Liver (tissue), 9 donors: ENCODE results near the gene FYCO1. TPM values are rescaled to one million over a fixed set of nuclear protein-coding genes. Genes with fewer than 3 reads are reported as not detected.

Source experiments
- DNase-seq: peaks from one replicate; pipeline ENCODE4 v3.0.0-alpha.2; 2017; ENCODE audit warnings: low spot score
- H3K27ac ChIP-seq, 2 donors: one replicate each; pipeline ENCODE4 v1.7.0; 2013; ENCODE audit warnings: inconsistent platforms in 2 of 2, low read length in 2 of 2, control low read depth in 1 of 2, low read depth in 1 of 2, mild to moderate bottlenecking in 1 of 2
- H3K27me3 ChIP-seq, 4 donors: one replicate each; pipeline versions ENCODE4 v1.6.1 to v1.7.0; 2013; ENCODE audit warnings: low read length in 3 of 4, inconsistent platforms in 1 of 4, mild to moderate bottlenecking in 1 of 4, moderate library complexity in 1 of 4; ENCODE audit not compliant: control insufficient read depth in 4 of 4, insufficient read depth in 4 of 4
- H3K36me3 ChIP-seq, 4 donors: one replicate each; pipeline versions ENCODE4 v1.6.1 to v1.7.0; 2013; ENCODE audit warnings: low read length in 3 of 4, mild to moderate bottlenecking in 3 of 4, low read depth in 1 of 4, moderate library complexity in 1 of 4; ENCODE audit not compliant: control insufficient read depth in 4 of 4, insufficient read depth in 3 of 4
- H3K4me1 ChIP-seq, 4 donors: one replicate each; pipeline versions ENCODE4 v1.6.1 to v1.7.0; 2013; ENCODE audit warnings: low read length in 3 of 4, mild to moderate bottlenecking in 3 of 4, moderate library complexity in 1 of 4; ENCODE audit not compliant: control insufficient read depth in 4 of 4, insufficient read depth in 4 of 4
- H3K4me3 ChIP-seq, 3 donors: one replicate each; pipeline versions ENCODE4 v1.6.1 to v1.7.0; 2013; ENCODE audit warnings: low read length in 3 of 3, control low read depth in 1 of 3, low read depth in 1 of 3, mild to moderate bottlenecking in 1 of 3
- H3K9ac ChIP-seq, 2 donors: one replicate each; pipeline ENCODE4 v1.7.0; 2013; ENCODE audit warnings: low read length in 2 of 2, mild to moderate bottlenecking in 2 of 2, moderate library complexity in 2 of 2, control low read depth in 1 of 2, low read depth in 1 of 2
- H3K9me3 ChIP-seq, 4 donors: one replicate each; pipeline versions ENCODE4 v1.6.1 to v1.7.0; 2013; ENCODE audit warnings: low read length in 3 of 4; ENCODE audit not compliant: control insufficient read depth in 4 of 4
- ATF3 ChIP-seq: IDR thresholded peaks from 2 replicates; pipeline ENCODE4 v1.6.1; 2016; ENCODE audit warnings: antibody characterized with exemption
- CTCF ChIP-seq: fragments of 150-350 bp; IDR thresholded peaks from 2 replicates; pipeline ENCODE4 v1.5.1; 2017; ENCODE audit warnings: improper control_type of control experiment, low read depth, low read length; ENCODE audit not compliant: missing input control
- EGR1 ChIP-seq, 2 donors: IDR thresholded peaks; 2 replicates each; pipeline ENCODE4 v1.6.1; 2016 to 2018; ENCODE audit warnings: antibody characterized with exemption in 2 of 2, low read depth in 2 of 2
- FOXA1 ChIP-seq: IDR thresholded peaks from 2 replicates; pipeline ENCODE4 v1.6.1; 2016; ENCODE audit warnings: antibody characterized with exemption
- FOXA2 ChIP-seq: IDR thresholded peaks from 2 replicates; pipeline ENCODE4 v1.6.1; 2016; ENCODE audit warnings: antibody characterized with exemption
- HNF4A ChIP-seq, 2 donors: conservative IDR thresholded peaks; 2 replicates each; pipeline ENCODE4 v1.6.1; 2016; ENCODE audit warnings: antibody characterized with exemption in 2 of 2, mild to moderate bottlenecking in 2 of 2
- HNF4G ChIP-seq: IDR thresholded peaks from 2 replicates; pipeline ENCODE4 v1.6.1; 2016; ENCODE audit warnings: antibody characterized with exemption
- JUND ChIP-seq, 2 donors: IDR thresholded peaks; 2 replicates each; pipeline ENCODE4 v1.6.1; 2016; ENCODE audit warnings: antibody characterized with exemption in 2 of 2
- MAX ChIP-seq: IDR thresholded peaks from 2 replicates; pipeline ENCODE4 v1.6.1; 2016; ENCODE audit warnings: antibody characterized with exemption
- NR2F2 ChIP-seq: IDR thresholded peaks from 2 replicates; pipeline ENCODE4 v1.6.1; 2016; ENCODE audit warnings: antibody characterized with exemption
- RAD21 ChIP-seq, 2 donors: IDR thresholded peaks; 2 replicates each; pipeline ENCODE4 v1.6.1; 2016; ENCODE audit warnings: antibody characterized with exemption in 2 of 2, mild to moderate bottlenecking in 2 of 2
- RXRA ChIP-seq, 2 donors: IDR thresholded peaks; 2 replicates each; pipeline ENCODE4 v1.6.1; 2017 to 2018; ENCODE audit warnings: antibody characterized with exemption in 2 of 2, mild to moderate bottlenecking in 1 of 2
- SP1 ChIP-seq: IDR thresholded peaks from 2 replicates; pipeline ENCODE4 v1.6.1; 2018; ENCODE audit warnings: antibody characterized with exemption, mild to moderate bottlenecking
- TAF1 ChIP-seq: conservative IDR thresholded peaks from 2 replicates; pipeline ENCODE4 v1.6.1; 2016; ENCODE audit warnings: antibody characterized with exemption, mild to moderate bottlenecking
- YY1 ChIP-seq: IDR thresholded peaks from 2 replicates; pipeline ENCODE4 v1.6.1; 2016; ENCODE audit warnings: antibody characterized with exemption, mild to moderate bottlenecking
- ZBTB33 ChIP-seq: IDR thresholded peaks from 2 replicates; pipeline ENCODE4 v1.6.1; 2016; ENCODE audit warnings: antibody characterized with exemption
- WGBS: extraction: QIAGEN DNeasy Blood & Tissue Kit; methylation state at CpG from one replicate; pipeline ENCODE4 v1.1.7; 2013; 5-methylcytosine and 5-hydroxymethylcytosine counted together
- polyA plus RNA-seq, 2 donors: library from polyadenylated mRNA; stranded (reverse) in 1 of 2; unstranded in 1 of 2; fragments of 200-250 nt in 1 of 2; fragments of >200 nt in 1 of 2; fragmentation: Nextera tagmentation in 1 of 2; extraction: Ambion mirVana in 1 of 2; gene quantifications; one replicate each; pipeline versions ENCODE4 v1.2.1 to v1.2.3, GENCODE V29; 2013 to 2015
- total RNA-seq, 2 donors: library from RNA; depleted of rRNA; stranded (reverse); fragments of >200 nt; gene quantifications; one replicate each; pipeline ENCODE4 v1.2.3, GENCODE V29; 2014
- donor health status: healthy.
- donor health status: healthy.
- donor health status: healthy.
- donor health status: healthy.
- donor health status: healthy.

FYCO1 gene
- total and polyA plus RNA-seq, 4 donors: 3.0 to 17.1 (median 10.2) TPM

GRCh38 chr3:46027021-46027705, 31.5 kb upstream of the FYCO1 start, which contains the start of gene XCR1:
Gene XCR1, minus strand, starts transcription at chr3:46027483. Its CDS starts 5,536 bp downstream, at chr3:46021947.
- TF ChIP-seq EGR1 (IDR thresholded peaks at IDR 0.05; ENCODE audit: low read depth in 2 of 2): no peak
- no peak for TF ChIP-seq ATF3
- 95% methylated on average over 3 of the region's 3 CpGs for WGBS
- no peak for DNase-seq
- H3K9ac ChIP-seq: no peak within 1 kb of the TSS
- no peaks in the 10 kb centered on the region for H3K4me1 ChIP-seq
- H3K36me3 ChIP-seq: no peaks in the 10 kb centered on the region
- H3K4me3 ChIP-seq: no peak within 1 kb of the TSS
- H3K9me3 ChIP-seq: peaks cover 0 to 19% (median 3%) of the 10 kb centered on the region in 4 donors
- H3K27ac ChIP-seq: no peak within 1 kb of the TSS
- no peaks in the 10 kb centered on the region for H3K27me3 ChIP-seq

- DNase-seq: no peak
- H3K9me3 ChIP-seq: peaks cover 0 to 19% (median 3%) of the 10 kb centered on the region in 4 donors
- 89% methylated on average over 1 of the region's 1 CpG for WGBS
- no peaks in the 10 kb centered on the region for H3K27me3 ChIP-seq
- no peaks in the 10 kb centered on the region for H3K36me3 ChIP-seq
- H3K4me3 ChIP-seq: no peak overlapping the region
- no peak overlapping the region for H3K9ac ChIP-seq
- no peak for TF ChIP-seq MAX
- no peak for TF ChIP-seq RAD21 (IDR thresholded peaks at IDR 0.05)
- TF ChIP-seq SP1: no peak
- no peak for TF ChIP-seq ATF3
- no peak for TF ChIP-seq ZBTB33
- TF ChIP-seq FOXA1: no peak
- TF ChIP-seq RXRA (IDR thresholded peaks at IDR 0.05): no peak
- TF ChIP-seq HNF4A (conservative IDR thresholded peaks at IDR 0.05): no peak
- no peak for TF ChIP-seq JUND (IDR thresholded peaks at IDR 0.05)
- no peak for TF ChIP-seq EGR1 (IDR thresholded peaks at IDR 0.05; ENCODE audit: low read depth in 2 of 2)
- TF ChIP-seq FOXA2: no peak
- no peak for TF ChIP-seq TAF1
- TF ChIP-seq NR2F2: no peak
- no peak for TF ChIP-seq CTCF
- TF ChIP-seq HNF4G: no peak
- no peak for TF ChIP-seq YY1
- H3K4me1 ChIP-seq: no peaks in the 10 kb centered on the region
- H3K27ac ChIP-seq: no peak overlapping the region
Observed at GRCh38 chr3:46025139-46025538, 29.5 kb upstream of the FYCO1 start.
